ENCODE measurements around the gene CKAP4. TPM values are rescaled to one million over a fixed set of nuclear protein-coding genes. Genes with fewer than 3 reads are reported as not detected.

Gene CKAP4
- total RNA-seq, 1 donor from 2014 or later, result 35.0 TPM

GRCh38 chr12:106223485-106224354 lies 24.1 kb downstream of the CKAP4 start:
- intact Hi-C loops (cut with DNase I), result loop anchor here (2.0 kb wide), 1 partner anchor 57 kb away; no protein-coding TSS in a partner anchor
- ATAC-seq (ENCODE audit: poor library complexity) (peak; percentile 82), DNase-seq (peak; percentile 69)

GRCh38 chr12:106220536-106220935 lies 27.3 kb downstream of the CKAP4 start:
- intact Hi-C loops (cut with DNase I), result no loop called here
- no peak for DNase-seq
- ATAC-seq (ENCODE audit: poor library complexity), result no peak

- DNase-seq, result no peak
- intact Hi-C loops (cut with DNase I), result no loop called here
- no peak for ATAC-seq (ENCODE audit: poor library complexity)
Observed at GRCh38 chr12:106219043-106219442, 28.8 kb downstream of the CKAP4 start.

- intact Hi-C loops (cut with DNase I), result no loop called here
- no peak for ATAC-seq (ENCODE audit: poor library complexity)
- no peak for DNase-seq
Observed at GRCh38 chr12:106217706-106218105, 30.1 kb downstream of the CKAP4 start.

GRCh38 chr12:106214571-106214970 lies 33.2 kb downstream of the CKAP4 start:
- intact Hi-C loops (cut with DNase I), result no loop called here
- DNase-seq, result no peak
- ATAC-seq (ENCODE audit: poor library complexity), result no peak

- no peak for DNase-seq
- intact Hi-C loops (cut with DNase I), result no loop called here
- no peak for ATAC-seq (ENCODE audit: poor library complexity)
Observed at GRCh38 chr12:106213662-106214061, 34.2 kb downstream of the CKAP4 start.

- DNase-seq (no peak), ATAC-seq (ENCODE audit: poor library complexity) (no peak)
- intact Hi-C loops (cut with DNase I), result no loop called here
Observed at GRCh38 chr12:106211973-106212372, 35.8 kb downstream of the CKAP4 start.

GRCh38 chr12:106205208-106206069 lies 42.4 kb downstream of the CKAP4 start:
- peak; percentile 99 for ATAC-seq (ENCODE audit: poor library complexity)
- peak; percentile 81 for DNase-seq
- intact Hi-C loops (cut with DNase I), result loop anchor here (5.0 kb wide), 1 partner anchor 783 kb away; no protein-coding TSS in a partner anchor

GRCh38 chr12:106204312-106204711 lies 43.5 kb downstream of the CKAP4 start:
- intact Hi-C loops (cut with DNase I), result no loop called here
- no peak for DNase-seq
- no peak for ATAC-seq (ENCODE audit: poor library complexity)

- peak; percentile 59 for ATAC-seq (ENCODE audit: poor library complexity)
- intact Hi-C loops (cut with DNase I), result no loop called here
- DNase-seq, result no peak
Observed at GRCh38 chr12:106197906-106198623, 49.8 kb downstream of the CKAP4 start.

- intact Hi-C loops (cut with DNase I), result no loop called here
- DNase-seq, result peak; percentile 77
- ATAC-seq (ENCODE audit: poor library complexity), result peak; percentile 86
Observed at GRCh38 chr12:106195621-106196027, 52.2 kb downstream of the CKAP4 start.

GRCh38 chr12:106194351-106194750 lies 53.5 kb downstream of the CKAP4 start:
- no peak for ATAC-seq (ENCODE audit: poor library complexity)
- no peak for DNase-seq
- intact Hi-C loops (cut with DNase I), result no loop called here

- intact Hi-C loops (cut with DNase I), result no loop called here
- DNase-seq (no peak), ATAC-seq (ENCODE audit: poor library complexity) (no peak)
Observed at GRCh38 chr12:106193394-106194215, 54.2 kb downstream of the CKAP4 start.

- no peak for ATAC-seq (ENCODE audit: poor library complexity)
- intact Hi-C loops (cut with DNase I), result no loop called here
- DNase-seq, result no peak
Observed at GRCh38 chr12:106192659-106193393, 55.0 kb downstream of the CKAP4 start.

- intact Hi-C loops (cut with DNase I), result no loop called here
- DNase-seq (no peak), ATAC-seq (ENCODE audit: poor library complexity) (no peak)
Observed at GRCh38 chr12:106190581-106190980, 57.2 kb downstream of the CKAP4 start.

GRCh38 chr12:106189341-106189740 lies 58.5 kb downstream of the CKAP4 start:
- no peak for ATAC-seq (ENCODE audit: poor library complexity)
- intact Hi-C loops (cut with DNase I), result no loop called here
- no peak for DNase-seq

GRCh38 chr12:106188256-106188655 lies 59.6 kb downstream of the CKAP4 start:
- ATAC-seq (ENCODE audit: poor library complexity) (no peak), DNase-seq (no peak)
- intact Hi-C loops (cut with DNase I), result no loop called here

Data from Right ventricle myocardium superior (tissue), 1 donor.